ENCODE results near the gene WDR33.
"Not testable (repeated sequence)": the region's sequence is repeated elsewhere in the genome, so short reads cannot be mapped to it uniquely, and the experiment has no call there.

- not testable (repeated sequence) for TF ChIP-seq EZH2 (IDR thresholded peaks at IDR 0.05; ENCODE audit: borderline replicate concordance, low read depth, low read length, poor library complexity, severe bottlenecking); CTCF (conservative IDR thresholded peaks at IDR 0.05; ENCODE audit: low read depth, low read length)
Observed at GRCh38 chr2:127749537-127749936, 61.4 kb downstream of the WDR33 start.
